A549 (cell line): ENCODE data around the gene CCL14. TPM values are rescaled to one million over a fixed set of nuclear protein-coding genes. Genes with fewer than 3 reads are reported as not detected.

Experiments used
- ATAC-seq, 2 experiments: fragments of 200-7000 bp in 1 of 2; fragments of >200 bp in 1 of 2; cut with Nextera tagmentation in 1 of 2; cut with Tn5 transposase in 1 of 2; 3 replicates each; pipeline versions ENCODE4 v1.8.0 to v1.9.1; 2018 to 2020; ENCODE audit warnings: mild to moderate bottlenecking in 1 of 2, moderate library complexity in 1 of 2
- CTCF ChIA-PET: fragments of 300-600 bp; sonication (Branson Sonifier 250); formaldehyde crosslinking; extraction: SDS; loops from one replicate; lab custom pipeline; 2021; ENCODE audit warnings: antibody characterized with exemption, inconsistent platforms; lab: Yijun Ruan, JAX
- POLR2A ChIA-PET: fragments of 350-600 bp; formaldehyde crosslinking; extraction: SDS; loops from one replicate; lab custom pipeline; 2021; ENCODE audit warnings: antibody characterized with exemption, inconsistent platforms; lab: Yijun Ruan, JAX
- DNase-seq, 2 experiments: peaks; one replicate each; pipeline versions ENCODE4 v3.0.0 to v3.0.0-alpha.2; 2011 to 2016; ENCODE audit warnings: low read depth in 1 of 2, low spot score in 1 of 2
- FAIRE-seq: peaks from 2 replicates; lab custom pipeline; 2011; peaks lifted over from hg19 to GRCh38; lab: Jason Lieb, UNC
- H3K27ac ChIP-seq, 2 experiments: fragments of >200 bp; sonication (Bioruptor Twin); formaldehyde crosslinking; 3 replicates each; pipeline ENCODE4 v1.5.1; 2016 to 2017
- H3K4me1 ChIP-seq: fragments of >200 bp; sonication (Bioruptor Twin); formaldehyde crosslinking; 3 replicates; pipeline ENCODE4 v1.6.1; 2016
- H3K4me2 ChIP-seq: fragments of >200 bp; sonication (Bioruptor Twin); formaldehyde crosslinking; 3 replicates; pipeline ENCODE4 v1.6.1; 2016
- H3K4me3 ChIP-seq: fragments of >200 bp; sonication (Bioruptor Twin); formaldehyde crosslinking; 3 replicates; pipeline ENCODE4 v1.5.1; 2016
- H3K9me3 ChIP-seq: fragments of >200 bp; sonication (Bioruptor Twin); formaldehyde crosslinking; 3 replicates; pipeline ENCODE4 v1.6.1; 2016
- BCL3 ChIP-seq: fragments of >200 bp; sonication (Bioruptor Twin); formaldehyde crosslinking; IDR thresholded peaks from 3 replicates; pipeline ENCODE4 v1.6.1; 2016
- CBX2 ChIP-seq: fragments of 200-600 bp; sonication (generic); IDR thresholded peaks from 2 replicates; pipeline ENCODE4 v1.6.1; 2016; ENCODE audit warnings: low read depth, mild to moderate bottlenecking, borderline replicate concordance
- CBX8 ChIP-seq: fragments of 200-600 bp; sonication (generic); IDR thresholded peaks from 2 replicates; pipeline ENCODE4 v1.6.1; 2016
- EHF ChIP-seq: fragments of 250-450 bp; sonication (Bioruptor Pico); IDR thresholded peaks from 2 replicates; pipeline ENCODE4 v1.5.0; 2020; ENCODE audit warnings: mild to moderate bottlenecking
- ESRRA ChIP-seq: fragments of 150-350 bp; IDR thresholded peaks from 2 replicates; pipeline ENCODE4 v1.6.1; 2014; ENCODE audit warnings: mild to moderate bottlenecking, low read length, borderline replicate concordance
- HDAC2 ChIP-seq: fragments of 200-600 bp; sonication (generic); IDR thresholded peaks from 2 replicates; pipeline ENCODE4 v1.6.1; 2016
- HOXB5 ChIP-seq: fragments of 250-450 bp; sonication (Bioruptor Pico); IDR thresholded peaks from 2 replicates; pipeline ENCODE4 v1.5.0; 2020; ENCODE audit warnings: mild to moderate bottlenecking, moderate library complexity
- MAZ ChIP-seq: fragments of 150-350 bp; IDR thresholded peaks from 2 replicates; pipeline ENCODE4 v1.6.1; 2014; ENCODE audit warnings: antibody characterized with exemption, low read depth, low read length, borderline replicate concordance
- MYC ChIP-seq: IDR thresholded peaks from 2 replicates; pipeline ENCODE4 v1.6.1; 2012; ENCODE audit warnings: mild to moderate bottlenecking, inconsistent platforms, low read length, improper control_type of control experiment, borderline replicate concordance
- NFE2L2 ChIP-seq: fragments of 150-350 bp; conservative IDR thresholded peaks from 2 replicates; pipeline ENCODE4 v1.6.1; 2014; ENCODE audit warnings: low read length
- NR3C1 ChIP-seq: fragments of >200 bp; sonication (Bioruptor Twin); formaldehyde crosslinking; IDR thresholded peaks from 3 replicates; pipeline ENCODE4 v1.6.1; 2017
- POLR2A ChIP-seq: IDR thresholded peaks from 2 replicates; pipeline ENCODE4 v1.6.1; 2012; ENCODE audit warnings: mild to moderate bottlenecking, low read length
- RAD21 ChIP-seq, 2 experiments: fragments of >200 bp in 1 of 2; sonication (Bioruptor Twin) in 1 of 2; formaldehyde crosslinking in 1 of 2; IDR thresholded peaks in 1 of 2; conservative IDR thresholded peaks in 1 of 2; 2 replicates in 1 of 2; 3 replicates in 1 of 2; pipeline ENCODE4 v1.6.1; 2012 to 2018; ENCODE audit warnings: inconsistent platforms in 1 of 2
- RCOR1 ChIP-seq: fragments of 150-350 bp; IDR thresholded peaks from 2 replicates; pipeline ENCODE4 v1.6.1; 2014; ENCODE audit warnings: antibody characterized with exemption, low read length, low read depth
- SMC3 ChIP-seq: fragments of >200 bp; sonication (Bioruptor Twin); formaldehyde crosslinking; IDR thresholded peaks from 3 replicates; pipeline ENCODE4 v1.6.1; 2018; ENCODE audit warnings: inconsistent platforms
- TP53 ChIP-seq: fragments of 250-450 bp; sonication (Bioruptor Pico); IDR thresholded peaks from 2 replicates; pipeline ENCODE4 v1.5.0; 2021; ENCODE audit warnings: mild to moderate bottlenecking, moderate library complexity
- USF2 ChIP-seq: fragments of 450-650 bp; IDR thresholded peaks from 2 replicates; pipeline ENCODE4 v1.6.1; 2014; ENCODE audit warnings: antibody characterized with exemption
- ZFP36 ChIP-seq: fragments of 450-650 bp; IDR thresholded peaks from 2 replicates; pipeline ENCODE4 v1.6.1; 2014; ENCODE audit warnings: borderline replicate concordance; ENCODE audit not compliant: partially characterized antibody
- WGBS: methylation state at CpG from one replicate; pipeline ENCODE4 v1.1.6; 2017; ENCODE audit errors: missing lambda C conversion rate; 5-methylcytosine and 5-hydroxymethylcytosine counted together
- polyA plus RNA-seq, 4 experiments: library from polyadenylated mRNA; depleted of rRNA in 3 of 4; stranded (reverse); fragments of >200 nt; fragmentation: RNase III in 1 of 4; extraction: RNeasy Plus Mini Kit Qiagen cat#74134 plus additional on column Dnase treatment in 1 of 4; gene quantifications; 2 replicates in 3 of 4; 3 replicates in 1 of 4; pipeline ENCODE4 v1.2.3, GENCODE V29; 2011 to 2017

Gene CCL14
- polyA plus RNA-seq, 2 of the 4 experiments (the other 2 are of a cell fraction), result not detected

GRCh38 chr17:35936063-35936462 lies 50.5 kb downstream of the CCL14 start:
- Histone ChIP-seq H3K4me2 (no peak overlapping the region), H3K4me1 (no peaks in the 10 kb centered on the region), H3K9me3 (no peaks in the 10 kb centered on the region), H3K27ac (no peak overlapping the region), H3K4me3 (no peak overlapping the region)
- ATAC-seq, result peak in 1 of 2 experiments; percentile 76; a peak in 3 of 6 replicates
- ChIA-PET POLR2A (no interaction called here), CTCF (interaction anchor here (1.0 kb wide), 1 partner anchor 213 kb away, joined by 3 read pairs; no protein-coding TSS in a partner anchor)
- no peak for FAIRE-seq
- DNase-seq, result peak; percentile 31 to 44
- WGBS, result 81% methylated on average over 5 of the region's 5 CpGs
- TF ChIP-seq USF2, result peak; percentile 58
- TF ChIP-seq TP53 (CRISPR knock-in tag), result no peak
- TF ChIP-seq NFE2L2, result no peak
- no peak for TF ChIP-seq RAD21 (conservative IDR thresholded peaks at IDR 0.05 in 1 of 2, IDR thresholded peaks at IDR 0.05 in 1 of 2)

- Histone ChIP-seq H3K4me1 (peaks cover 8% of the 10 kb centered on the region), H3K4me3 (no peak overlapping the region), H3K27ac (no peak overlapping the region), H3K9me3 (no peaks in the 10 kb centered on the region), H3K4me2 (no peak overlapping the region)
- TF ChIP-seq EHF, result no peak
- TF ChIP-seq HOXB5, result no peak
- no peak for TF ChIP-seq RCOR1
- no peak for TF ChIP-seq NR3C1
- no peak for TF ChIP-seq NFE2L2
- no peak for TF ChIP-seq MYC
- TF ChIP-seq MAZ, result no peak
- no peak for TF ChIP-seq ZFP36
- TF ChIP-seq ESRRA, result no peak
- no peak for TF ChIP-seq BCL3
- no peak for TF ChIP-seq POLR2A
- TF ChIP-seq CBX8, result no peak
- no peak for TF ChIP-seq CBX2
- TF ChIP-seq HDAC2, result no peak
- no peak for TF ChIP-seq SMC3
- FAIRE-seq (no peak), DNase-seq (no peak), ATAC-seq (no peak)
- ChIA-PET CTCF (interaction anchor here (0.6 to 1.3 kb wide), 4 partner anchors 13 to 549 kb away, joined by 3 to 5 read pairs (median 4); no protein-coding TSS in a partner anchor), POLR2A (no interaction called here)
- whole genome bisulfite sequencing, result 74% methylated on average over 10 of the region's 10 CpGs
Measured at GRCh38 chr17:35934760-35935159, 51.8 kb downstream of the CCL14 start.

Other genes with a start within 250 kb of the CCL14 start
- gene GAS2L2, start 233.5 kb downstream of the CCL14 start, polyA plus RNA-seq (2011; rRNA removed), result 0.06 and 0.12 TPM in 2 replicates
- 0.09 to 0.15 TPM (median 0.13 TPM) in 3 replicates for gene GAS2L2, start 233.5 kb downstream of the CCL14 start, polyA plus RNA-seq (2017; fragmentation: RNase III; extraction: RNeasy Plus Mini Kit Qiagen cat#74134 plus additional on column Dnase treatment)
- 0.19 TPM in 1 of 2 replicates, not detected in the other for gene C17orf50, start 225.8 kb downstream of the CCL14 start, polyA plus RNA-seq (2011; rRNA removed)
- gene C17orf50, start 225.8 kb downstream of the CCL14 start, polyA plus RNA-seq (2017; fragmentation: RNase III; extraction: RNeasy Plus Mini Kit Qiagen cat#74134 plus additional on column Dnase treatment), result 0.12 to 0.28 TPM (median 0.22 TPM) in 3 replicates
- 6.7 and 7.1 TPM in 2 replicates for gene MMP28, start 191.1 kb downstream of the CCL14 start, polyA plus RNA-seq (2011; rRNA removed)
- gene MMP28, start 191.1 kb downstream of the CCL14 start, polyA plus RNA-seq (2017; fragmentation: RNase III; extraction: RNeasy Plus Mini Kit Qiagen cat#74134 plus additional on column Dnase treatment), result 5.2 to 8.3 TPM (median 6.6 TPM) in 3 replicates
- 130 and 213 TPM in 2 replicates for gene TAF15, start 177.2 kb downstream of the CCL14 start, polyA plus RNA-seq (2011; rRNA removed)
- 543 to 568 TPM (median 544 TPM) in 3 replicates for gene TAF15, start 177.2 kb downstream of the CCL14 start, polyA plus RNA-seq (2017; fragmentation: RNase III; extraction: RNeasy Plus Mini Kit Qiagen cat#74134 plus additional on column Dnase treatment)
- gene HEATR9, start 117.8 kb downstream of the CCL14 start, polyA plus RNA-seq (2011; rRNA removed), result not detected in 2 replicates
- gene HEATR9, start 117.8 kb downstream of the CCL14 start, polyA plus RNA-seq (2017; fragmentation: RNase III; extraction: RNeasy Plus Mini Kit Qiagen cat#74134 plus additional on column Dnase treatment), result not detected in 3 replicates
- gene CCL5, start 106.4 kb downstream of the CCL14 start, polyA plus RNA-seq (2011; rRNA removed), result 0.31 and 1.0 TPM in 2 replicates
- 0.12 to 0.17 TPM in 2 of 3 replicates, not detected in the other for gene CCL5, start 106.4 kb downstream of the CCL14 start, polyA plus RNA-seq (2017; fragmentation: RNase III; extraction: RNeasy Plus Mini Kit Qiagen cat#74134 plus additional on column Dnase treatment)
- gene RDM1, start 56.0 kb downstream of the CCL14 start, polyA plus RNA-seq (2011; rRNA removed), result 3.9 and 4.6 TPM in 2 replicates
- gene RDM1, start 56.0 kb downstream of the CCL14 start, polyA plus RNA-seq (2017; fragmentation: RNase III; extraction: RNeasy Plus Mini Kit Qiagen cat#74134 plus additional on column Dnase treatment), result 3.3 to 4.3 TPM (median 3.6 TPM) in 3 replicates
- not detected in 2 replicates for gene LYZL6, start 43.0 kb downstream of the CCL14 start, polyA plus RNA-seq (2011; rRNA removed)
- not detected in 3 replicates for gene LYZL6, start 43.0 kb downstream of the CCL14 start, polyA plus RNA-seq (2017; fragmentation: RNase III; extraction: RNeasy Plus Mini Kit Qiagen cat#74134 plus additional on column Dnase treatment)
- not detected in 2 replicates for gene CCL16, start 5.2 kb downstream of the CCL14 start, polyA plus RNA-seq (2011; rRNA removed)
- not detected in 3 replicates for gene CCL16, start 5.2 kb downstream of the CCL14 start, polyA plus RNA-seq (2017; fragmentation: RNase III; extraction: RNeasy Plus Mini Kit Qiagen cat#74134 plus additional on column Dnase treatment)
- 0.10 TPM in 1 of 2 replicates, not detected in the other for gene CCL15, start 14.8 kb upstream of the CCL14 start, polyA plus RNA-seq (2011; rRNA removed)
- gene CCL15, start 14.8 kb upstream of the CCL14 start, polyA plus RNA-seq (2017; fragmentation: RNase III; extraction: RNeasy Plus Mini Kit Qiagen cat#74134 plus additional on column Dnase treatment), result not detected in 3 replicates
- not detected in 2 replicates for gene CCL23, start 31.2 kb upstream of the CCL14 start, polyA plus RNA-seq (2011; rRNA removed)
- not detected in 3 replicates for gene CCL23, start 31.2 kb upstream of the CCL14 start, polyA plus RNA-seq (2017; fragmentation: RNase III; extraction: RNeasy Plus Mini Kit Qiagen cat#74134 plus additional on column Dnase treatment)
- gene CCL18, start 77.5 kb upstream of the CCL14 start, polyA plus RNA-seq (2011; rRNA removed), result not detected in 2 replicates
- gene CCL18, start 77.5 kb upstream of the CCL14 start, polyA plus RNA-seq (2017; fragmentation: RNase III; extraction: RNeasy Plus Mini Kit Qiagen cat#74134 plus additional on column Dnase treatment), result not detected in 3 replicates
- gene CCL3, start 103.4 kb upstream of the CCL14 start, polyA plus RNA-seq (2011; rRNA removed), result not detected in 2 replicates
- not detected in 3 replicates for gene CCL3, start 103.4 kb upstream of the CCL14 start, polyA plus RNA-seq (2017; fragmentation: RNase III; extraction: RNeasy Plus Mini Kit Qiagen cat#74134 plus additional on column Dnase treatment)
- gene CCL4, start 117.1 kb upstream of the CCL14 start, polyA plus RNA-seq (2011; rRNA removed), result not detected in 2 replicates
- gene CCL4, start 117.1 kb upstream of the CCL14 start, polyA plus RNA-seq (2017; fragmentation: RNase III; extraction: RNeasy Plus Mini Kit Qiagen cat#74134 plus additional on column Dnase treatment), result not detected in 3 replicates
- gene TBC1D3B, start 189.9 kb upstream of the CCL14 start, polyA plus RNA-seq (2011; rRNA removed), result 1.2 and 1.5 TPM in 2 replicates
- gene TBC1D3B, start 189.9 kb upstream of the CCL14 start, polyA plus RNA-seq (2017; fragmentation: RNase III; extraction: RNeasy Plus Mini Kit Qiagen cat#74134 plus additional on column Dnase treatment), result 4.7 to 5.9 TPM (median 5.6 TPM) in 3 replicates
- gene CCL3L1, start 210.0 kb upstream of the CCL14 start, polyA plus RNA-seq (2011; rRNA removed), result not detected in 2 replicates
- not detected in 3 replicates for gene CCL3L1, start 210.0 kb upstream of the CCL14 start, polyA plus RNA-seq (2017; fragmentation: RNase III; extraction: RNeasy Plus Mini Kit Qiagen cat#74134 plus additional on column Dnase treatment)
- gene CCL4L2, start 224.3 kb upstream of the CCL14 start, polyA plus RNA-seq (2011; rRNA removed), result not detected in 2 replicates
- not detected in 3 replicates for gene CCL4L2, start 224.3 kb upstream of the CCL14 start, polyA plus RNA-seq (2017; fragmentation: RNase III; extraction: RNeasy Plus Mini Kit Qiagen cat#74134 plus additional on column Dnase treatment)